SK-N-SH (cell line): Measurements from ENCODE around the gene SHISA4.

Experiments used
- CHD2 ChIP-seq: fragments of 150-350 bp; IDR thresholded peaks from 2 replicates; pipeline ENCODE4 v1.6.1; 2018; ENCODE audit warnings: low read length; ENCODE audit not compliant: partially characterized antibody
- ELF1 ChIP-seq: IDR thresholded peaks from 2 replicates; pipeline ENCODE4 v1.4.0; 2012
- EZH2phosphoT487 ChIP-seq: fragments of 200-600 bp; sonication (generic); IDR thresholded peaks from 2 replicates; pipeline ENCODE4 v1.6.1; 2017; ENCODE audit warnings: low read depth, mixed run types, mild to moderate bottlenecking, antibody characterized with exemption, moderate library complexity, borderline replicate concordance
- FOXM1 ChIP-seq: IDR thresholded peaks from 2 replicates; pipeline ENCODE4 v1.4.0; 2012; ENCODE audit warnings: low read depth, mild to moderate bottlenecking
- GABPA ChIP-seq: IDR thresholded peaks from 2 replicates; pipeline ENCODE4 v1.4.0; 2012; ENCODE audit warnings: low read depth, mild to moderate bottlenecking
- JUND ChIP-seq: IDR thresholded peaks from 2 replicates; pipeline ENCODE4 v1.4.0; 2012
- NFIC ChIP-seq: IDR thresholded peaks from 2 replicates; pipeline ENCODE4 v1.4.0; 2012; ENCODE audit warnings: borderline replicate concordance
- POLR2AphosphoS5 ChIP-seq: IDR thresholded peaks from 2 replicates; pipeline ENCODE4 v1.6.1; 2012; ENCODE audit warnings: low read depth, low read length
- YY1 ChIP-seq: IDR thresholded peaks from 2 replicates; pipeline ENCODE4 v1.4.0; 2012; ENCODE audit warnings: low read depth, mild to moderate bottlenecking
- TF ChIP-seq, protein P1 (sequence below): fragments of 200-600 bp; sonication (generic); IDR thresholded peaks from 2 replicates; pipeline ENCODE4 v1.6.1; 2017; ENCODE audit warnings: antibody characterized with exemption, mild to moderate bottlenecking, moderate library complexity
- TF ChIP-seq, protein P2 (sequence below): IDR thresholded peaks from 2 replicates; pipeline ENCODE4 v1.6.1; 2012; ENCODE audit warnings: mild to moderate bottlenecking, low read depth, low read length, moderate library complexity
- TF ChIP-seq, protein P3 (sequence below): IDR thresholded peaks from 2 replicates; pipeline ENCODE4 v1.4.0; 2012; ENCODE audit warnings: low read depth, borderline replicate concordance
- TF ChIP-seq, protein P4 (sequence below): IDR thresholded peaks from 2 replicates; pipeline ENCODE4 v1.4.0; 2012; ENCODE audit warnings: low read depth

DNA sequence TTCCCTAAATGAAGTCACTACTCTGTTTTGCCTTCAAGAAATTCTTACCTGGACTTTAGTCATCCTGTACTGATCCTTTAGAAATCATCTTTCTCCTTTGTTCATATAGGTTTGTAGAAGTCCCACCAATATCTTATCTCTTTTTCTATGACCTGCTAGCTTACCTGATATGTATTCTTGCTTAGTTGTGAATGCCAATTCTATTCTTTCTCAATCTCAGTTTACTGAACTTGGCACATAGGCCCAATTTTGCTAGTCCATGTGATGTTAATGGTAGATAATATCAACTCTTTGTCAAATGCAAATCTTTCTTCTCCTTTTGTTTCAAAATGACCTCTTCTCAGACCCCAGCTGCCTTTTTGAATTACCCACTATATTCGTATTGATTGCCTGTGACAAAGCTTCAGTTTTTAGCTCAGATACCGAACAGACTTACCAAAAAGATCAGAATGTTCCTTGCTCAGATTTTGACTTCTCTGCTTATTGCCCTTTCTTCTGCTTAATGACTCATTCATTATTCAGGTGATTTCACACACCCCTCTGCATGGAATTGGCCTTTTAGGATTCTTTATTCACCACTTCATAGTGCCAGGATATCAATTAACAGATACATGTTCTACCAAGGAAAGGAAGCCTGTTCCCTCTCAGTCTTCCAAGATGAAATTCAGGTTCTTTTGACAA is 39.2 kb upstream of the SHISA4 start:
- TF ChIP-seq, protein P1, sequence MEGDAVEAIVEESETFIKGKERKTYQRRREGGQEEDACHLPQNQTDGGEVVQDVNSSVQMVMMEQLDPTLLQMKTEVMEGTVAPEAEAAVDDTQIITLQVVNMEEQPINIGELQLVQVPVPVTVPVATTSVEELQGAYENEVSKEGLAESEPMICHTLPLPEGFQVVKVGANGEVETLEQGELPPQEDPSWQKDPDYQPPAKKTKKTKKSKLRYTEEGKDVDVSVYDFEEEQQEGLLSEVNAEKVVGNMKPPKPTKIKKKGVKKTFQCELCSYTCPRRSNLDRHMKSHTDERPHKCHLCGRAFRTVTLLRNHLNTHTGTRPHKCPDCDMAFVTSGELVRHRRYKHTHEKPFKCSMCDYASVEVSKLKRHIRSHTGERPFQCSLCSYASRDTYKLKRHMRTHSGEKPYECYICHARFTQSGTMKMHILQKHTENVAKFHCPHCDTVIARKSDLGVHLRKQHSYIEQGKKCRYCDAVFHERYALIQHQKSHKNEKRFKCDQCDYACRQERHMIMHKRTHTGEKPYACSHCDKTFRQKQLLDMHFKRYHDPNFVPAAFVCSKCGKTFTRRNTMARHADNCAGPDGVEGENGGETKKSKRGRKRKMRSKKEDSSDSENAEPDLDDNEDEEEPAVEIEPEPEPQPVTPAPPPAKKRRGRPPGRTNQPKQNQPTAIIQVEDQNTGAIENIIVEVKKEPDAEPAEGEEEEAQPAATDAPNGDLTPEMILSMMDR: no peak
- TF ChIP-seq ELF1: no peak
- no peak for TF ChIP-seq FOXM1
- TF ChIP-seq EZH2phosphoT487: no peak
- TF ChIP-seq CHD2: no peak
- TF ChIP-seq, protein P2, sequence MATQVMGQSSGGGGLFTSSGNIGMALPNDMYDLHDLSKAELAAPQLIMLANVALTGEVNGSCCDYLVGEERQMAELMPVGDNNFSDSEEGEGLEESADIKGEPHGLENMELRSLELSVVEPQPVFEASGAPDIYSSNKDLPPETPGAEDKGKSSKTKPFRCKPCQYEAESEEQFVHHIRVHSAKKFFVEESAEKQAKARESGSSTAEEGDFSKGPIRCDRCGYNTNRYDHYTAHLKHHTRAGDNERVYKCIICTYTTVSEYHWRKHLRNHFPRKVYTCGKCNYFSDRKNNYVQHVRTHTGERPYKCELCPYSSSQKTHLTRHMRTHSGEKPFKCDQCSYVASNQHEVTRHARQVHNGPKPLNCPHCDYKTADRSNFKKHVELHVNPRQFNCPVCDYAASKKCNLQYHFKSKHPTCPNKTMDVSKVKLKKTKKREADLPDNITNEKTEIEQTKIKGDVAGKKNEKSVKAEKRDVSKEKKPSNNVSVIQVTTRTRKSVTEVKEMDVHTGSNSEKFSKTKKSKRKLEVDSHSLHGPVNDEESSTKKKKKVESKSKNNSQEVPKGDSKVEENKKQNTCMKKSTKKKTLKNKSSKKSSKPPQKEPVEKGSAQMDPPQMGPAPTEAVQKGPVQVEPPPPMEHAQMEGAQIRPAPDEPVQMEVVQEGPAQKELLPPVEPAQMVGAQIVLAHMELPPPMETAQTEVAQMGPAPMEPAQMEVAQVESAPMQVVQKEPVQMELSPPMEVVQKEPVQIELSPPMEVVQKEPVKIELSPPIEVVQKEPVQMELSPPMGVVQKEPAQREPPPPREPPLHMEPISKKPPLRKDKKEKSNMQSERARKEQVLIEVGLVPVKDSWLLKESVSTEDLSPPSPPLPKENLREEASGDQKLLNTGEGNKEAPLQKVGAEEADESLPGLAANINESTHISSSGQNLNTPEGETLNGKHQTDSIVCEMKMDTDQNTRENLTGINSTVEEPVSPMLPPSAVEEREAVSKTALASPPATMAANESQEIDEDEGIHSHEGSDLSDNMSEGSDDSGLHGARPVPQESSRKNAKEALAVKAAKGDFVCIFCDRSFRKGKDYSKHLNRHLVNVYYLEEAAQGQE: no peak
- TF ChIP-seq POLR2AphosphoS5: no peak
- TF ChIP-seq YY1: no peak
- no peak for TF ChIP-seq GABPA
- TF ChIP-seq, protein P3, sequence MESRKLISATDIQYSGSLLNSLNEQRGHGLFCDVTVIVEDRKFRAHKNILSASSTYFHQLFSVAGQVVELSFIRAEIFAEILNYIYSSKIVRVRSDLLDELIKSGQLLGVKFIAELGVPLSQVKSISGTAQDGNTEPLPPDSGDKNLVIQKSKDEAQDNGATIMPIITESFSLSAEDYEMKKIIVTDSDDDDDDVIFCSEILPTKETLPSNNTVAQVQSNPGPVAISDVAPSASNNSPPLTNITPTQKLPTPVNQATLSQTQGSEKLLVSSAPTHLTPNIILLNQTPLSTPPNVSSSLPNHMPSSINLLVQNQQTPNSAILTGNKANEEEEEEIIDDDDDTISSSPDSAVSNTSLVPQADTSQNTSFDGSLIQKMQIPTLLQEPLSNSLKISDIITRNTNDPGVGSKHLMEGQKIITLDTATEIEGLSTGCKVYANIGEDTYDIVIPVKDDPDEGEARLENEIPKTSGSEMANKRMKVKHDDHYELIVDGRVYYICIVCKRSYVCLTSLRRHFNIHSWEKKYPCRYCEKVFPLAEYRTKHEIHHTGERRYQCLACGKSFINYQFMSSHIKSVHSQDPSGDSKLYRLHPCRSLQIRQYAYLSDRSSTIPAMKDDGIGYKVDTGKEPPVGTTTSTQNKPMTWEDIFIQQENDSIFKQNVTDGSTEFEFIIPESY: no peak
- TF ChIP-seq JUND: no peak
- TF ChIP-seq NFIC: no peak
- TF ChIP-seq, protein P4, sequence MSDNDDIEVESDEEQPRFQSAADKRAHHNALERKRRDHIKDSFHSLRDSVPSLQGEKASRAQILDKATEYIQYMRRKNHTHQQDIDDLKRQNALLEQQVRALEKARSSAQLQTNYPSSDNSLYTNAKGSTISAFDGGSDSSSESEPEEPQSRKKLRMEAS: no peak
